ENCODE measurements around the gene SLAIN1.
A peak's percentile ranks its signal among the peaks of the same experiment; 100 is the strongest.

SLAIN1 gene

GRCh38 chr13:77800219-77800618 lies 102.7 kb downstream of the SLAIN1 start:
- DNase-seq: no peak
- H3K9me3 Mint-ChIP-seq: no peaks in the 10 kb centered on the region
- no peak overlapping the region for H3K4me3 Mint-ChIP-seq
- no peaks in the 10 kb centered on the region for H3K36me3 Mint-ChIP-seq (ENCODE audit: low read depth)
- no peaks in the 10 kb centered on the region for H3K4me1 Mint-ChIP-seq
- no peak overlapping the region for H3K27ac Mint-ChIP-seq
- no peak for TF ChIP-seq CTCF (IDR thresholded peaks at IDR 0.05)
- H3K27me3 Mint-ChIP-seq (ENCODE audit: low read depth, poor library complexity): peaks cover 2% of the 10 kb centered on the region

- no peak for TF ChIP-seq CTCF (IDR thresholded peaks at IDR 0.05)
- no peaks in the 10 kb centered on the region for H3K36me3 Mint-ChIP-seq (ENCODE audit: low read depth)
- no peaks in the 10 kb centered on the region for H3K9me3 Mint-ChIP-seq
- H3K4me3 Mint-ChIP-seq: no peak overlapping the region
- no peak overlapping the region for H3K27ac Mint-ChIP-seq
- H3K27me3 Mint-ChIP-seq (ENCODE audit: low read depth, poor library complexity): peaks cover 2% of the 10 kb centered on the region
- H3K4me1 Mint-ChIP-seq: peaks cover 9% of the 10 kb centered on the region
- no peak for DNase-seq
Measured at GRCh38 chr13:77806518-77806917, 109.0 kb downstream of the SLAIN1 start.

- no peaks in the 10 kb centered on the region for H3K27me3 Mint-ChIP-seq (ENCODE audit: low read depth, poor library complexity)
Measured at GRCh38 chr13:77807431-77808135, 110.1 kb downstream of the SLAIN1 start.

GRCh38 chr13:77810430-77810829 lies 112.9 kb downstream of the SLAIN1 start:
- no peaks in the 10 kb centered on the region for H3K9me3 Mint-ChIP-seq
- H3K27ac Mint-ChIP-seq: no peak overlapping the region
- TF ChIP-seq CTCF (IDR thresholded peaks at IDR 0.05): no peak
- H3K4me1 Mint-ChIP-seq: peaks cover 9% of the 10 kb centered on the region
- no peaks in the 10 kb centered on the region for H3K36me3 Mint-ChIP-seq (ENCODE audit: low read depth)
- peaks cover 3% of the 10 kb centered on the region for H3K27me3 Mint-ChIP-seq (ENCODE audit: low read depth, poor library complexity)
- no peak overlapping the region for H3K4me3 Mint-ChIP-seq
- no peak for DNase-seq

More at GRCh38 chr13:77807431-77808135, 110.1 kb downstream of the SLAIN1 start:
- Mint-ChIP-seq H3K36me3 (ENCODE audit: low read depth) (no peaks in the 10 kb centered on the region), H3K4me3 (no peak overlapping the region), H3K27ac (peak overlapping the region; percentile 63), H3K9me3 (no peaks in the 10 kb centered on the region), H3K4me1 (peaks cover 9% of the 10 kb centered on the region)
- TF ChIP-seq CTCF (IDR thresholded peaks at IDR 0.05): no peak
- no peak for DNase-seq

- no peak for DNase-seq
- Mint-ChIP-seq H3K27ac (no peak overlapping the region), H3K36me3 (ENCODE audit: low read depth) (no peaks in the 10 kb centered on the region), H3K4me1 (peaks cover 9% of the 10 kb centered on the region), H3K9me3 (no peaks in the 10 kb centered on the region), H3K4me3 (no peak overlapping the region), H3K27me3 (ENCODE audit: low read depth, poor library complexity) (peaks cover 3% of the 10 kb centered on the region)
- TF ChIP-seq CTCF (IDR thresholded peaks at IDR 0.05): no peak
Measured at GRCh38 chr13:77810878-77811277, 113.4 kb downstream of the SLAIN1 start.

- no peak overlapping the region for H3K27ac Mint-ChIP-seq
- H3K27me3 Mint-ChIP-seq (ENCODE audit: low read depth, poor library complexity): peaks cover 3% of the 10 kb centered on the region
- peaks cover 9% of the 10 kb centered on the region for H3K4me1 Mint-ChIP-seq
Measured at GRCh38 chr13:77811381-77811780, 113.9 kb downstream of the SLAIN1 start.

More at GRCh38 chr13:77811381-77811780, 113.9 kb downstream of the SLAIN1 start:
- H3K36me3 Mint-ChIP-seq (ENCODE audit: low read depth): no peaks in the 10 kb centered on the region
- TF ChIP-seq CTCF (IDR thresholded peaks at IDR 0.05): no peak
- no peaks in the 10 kb centered on the region for H3K9me3 Mint-ChIP-seq
- no peak overlapping the region for H3K4me3 Mint-ChIP-seq
- DNase-seq: no peak

Measured in nephron progenitor cell (in vitro differentiated cells).